Ovary (tissue), 9 donors: ENCODE results near the gene SLC35E4. TPM values are rescaled to one million over a fixed set of nuclear protein-coding genes. Genes with fewer than 3 reads are reported as not detected.
"Not testable (repeated sequence)": the region's sequence is repeated elsewhere in the genome, so short reads cannot be mapped to it uniquely, and the experiment has no call there.

Experiments
- DNase-seq, 5 donors: peaks; one replicate each; pipeline ENCODE4 v3.0.0-alpha.2; 2019 to 2020
- H3K27ac ChIP-seq, 2 donors: fragments of 200-600 bp; one replicate each; pipeline versions ENCODE4 v1.5.1 to v1.8.0; 2019 to 2022
- H3K27me3 ChIP-seq: fragments of 200-600 bp; one replicate; pipeline ENCODE4 v1.8.0; 2022
- H3K36me3 ChIP-seq: fragments of 200-600 bp; sonication (generic); one replicate; pipeline ENCODE4 v1.5.1; 2019
- H3K4me1 ChIP-seq: one replicate; pipeline ENCODE4 v1.8.1; 2013; ENCODE audit warnings: mild to moderate bottlenecking, moderate library complexity; ENCODE audit not compliant: insufficient read depth
- H3K4me3 ChIP-seq: fragments of 200-600 bp; sonication (generic); one replicate; pipeline ENCODE4 v1.5.1; 2017
- H3K9me3 ChIP-seq, 2 donors: fragments of 200-600 bp in 1 of 2; sonication (generic) in 1 of 2; one replicate each; pipeline versions ENCODE4 v1.5.1 to v1.8.1; 2013 to 2019; ENCODE audit warnings: mild to moderate bottlenecking in 1 of 2, moderate library complexity in 1 of 2
- EP300 ChIP-seq: sonication (generic); formaldehyde crosslinking; IDR thresholded peaks from one replicate; pipeline ENCODE4 v1.6.1; 2017; ENCODE audit warnings: antibody characterized with exemption
- POLR2A ChIP-seq: fragments of 450-650 bp; IDR thresholded peaks from one replicate; pipeline ENCODE4 v1.6.1; 2017; ENCODE audit warnings: antibody characterized with exemption, mild to moderate bottlenecking, moderate library complexity
- WGBS, 3 donors: extraction: QIAGEN DNeasy Blood & Tissue Kit in 1 of 3; methylation state at CpG; one replicate each; pipeline versions ENCODE4 v1.1.5 to v1.1.7; 2013 to 2017; 5-methylcytosine and 5-hydroxymethylcytosine counted together
- intact Hi-C, 4 donors: fragments of 100-400 bp; cut with DNase I; formaldehyde crosslinking; loops; one replicate each; pipeline versions ENCODE4 v1.11.0 to v1.15.1; 2022 to 2023
- polyA plus RNA-seq, 2 donors: library from polyadenylated mRNA; stranded (reverse); fragments of 200-250 nt in 1 of 2; fragments of 350-450 nt in 1 of 2; fragmentation: Illumina TruSeq in 1 of 2; extraction: RNeasy Lipid Tissue Mini Kit (QIAGEN cat#74804) in 1 of 2; gene quantifications; one replicate each; pipeline ENCODE4 v1.2.3, GENCODE V29; 2013 to 2014
- total RNA-seq, 7 donors: library from RNA; depleted of rRNA in 2 of 7; stranded (reverse); fragments of >200 nt in 2 of 7; fragmentation: NEBNext Ultra II Directional in 3 of 7; extraction: Animal tissue kit (Norgen Biotek cat#: 25700) in 3 of 7; gene quantifications; one replicate each; pipeline versions ENCODE4 v1.1.0 to v1.2.4, GENCODE V29; 2016 to 2023
- TF ChIP-seq, protein P1 (sequence below), 3 donors: fragments of 450-650 bp in 2 of 3; fragments of 200-600 bp in 1 of 3; IDR thresholded peaks; one replicate each; pipeline versions ENCODE4 v1.5.1 to v1.8.0; 2016 to 2022; ENCODE audit warnings: antibody characterized with exemption in 3 of 3, mild to moderate bottlenecking in 1 of 3
- donor health status: DM: no; HTN: no; CAD: no; lungs with moderate emphysema.
- donor health status: DM: no; HTN: no; CAD: no.
- donor health status: Bipolar disorder and iron deficiency.
- donor health status: DM: yes; HTN: yes; CAD: no.
- donor health status: DM: no; HTN: no; CAD: no.
- donor health status: DM: yes; HTN: yes; CAD: no.

SLC35E4 gene
- total and polyA plus RNA-seq, 9 donors: 0.90 to 6.7 (median 3.5) TPM

DNA sequence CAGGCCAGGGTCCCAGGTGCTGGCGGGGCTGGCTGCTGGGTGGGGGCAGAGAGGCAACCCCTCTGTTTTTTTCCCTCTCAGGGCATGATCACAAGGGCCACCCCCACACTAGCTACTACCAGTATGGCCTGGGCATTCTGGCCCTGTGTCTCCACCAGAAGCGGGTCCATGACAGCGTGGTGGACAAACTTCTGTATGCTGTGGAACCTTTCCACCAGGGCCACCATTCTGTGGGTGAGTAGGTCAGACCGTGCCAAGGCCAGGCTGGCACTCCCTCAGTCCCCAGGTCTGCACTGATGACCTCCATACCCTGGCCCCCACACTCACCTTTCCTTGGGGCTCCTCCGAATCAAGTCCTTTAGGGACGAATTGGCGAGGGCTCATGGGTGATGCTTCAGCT lies 21.3 kb upstream of the SLC35E4 start:
- DNase-seq: no peak
- intact Hi-C loops: no loop called here
- WGBS, 3 donors: 90 to 98% (median 95%) methylated on average over 7 of the region's 7 CpGs
- H3K9me3 ChIP-seq: no peaks in the 10 kb centered on the region
- H3K27me3 ChIP-seq: no peaks in the 10 kb centered on the region
- no peak overlapping the region for H3K27ac ChIP-seq
- TF ChIP-seq EP300 (no peak), POLR2A (no peak)
- TF ChIP-seq, protein P1, sequence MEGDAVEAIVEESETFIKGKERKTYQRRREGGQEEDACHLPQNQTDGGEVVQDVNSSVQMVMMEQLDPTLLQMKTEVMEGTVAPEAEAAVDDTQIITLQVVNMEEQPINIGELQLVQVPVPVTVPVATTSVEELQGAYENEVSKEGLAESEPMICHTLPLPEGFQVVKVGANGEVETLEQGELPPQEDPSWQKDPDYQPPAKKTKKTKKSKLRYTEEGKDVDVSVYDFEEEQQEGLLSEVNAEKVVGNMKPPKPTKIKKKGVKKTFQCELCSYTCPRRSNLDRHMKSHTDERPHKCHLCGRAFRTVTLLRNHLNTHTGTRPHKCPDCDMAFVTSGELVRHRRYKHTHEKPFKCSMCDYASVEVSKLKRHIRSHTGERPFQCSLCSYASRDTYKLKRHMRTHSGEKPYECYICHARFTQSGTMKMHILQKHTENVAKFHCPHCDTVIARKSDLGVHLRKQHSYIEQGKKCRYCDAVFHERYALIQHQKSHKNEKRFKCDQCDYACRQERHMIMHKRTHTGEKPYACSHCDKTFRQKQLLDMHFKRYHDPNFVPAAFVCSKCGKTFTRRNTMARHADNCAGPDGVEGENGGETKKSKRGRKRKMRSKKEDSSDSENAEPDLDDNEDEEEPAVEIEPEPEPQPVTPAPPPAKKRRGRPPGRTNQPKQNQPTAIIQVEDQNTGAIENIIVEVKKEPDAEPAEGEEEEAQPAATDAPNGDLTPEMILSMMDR (IDR thresholded peaks at IDR 0.05): no peak
- H3K4me3 ChIP-seq: no peak overlapping the region
- peaks cover 2% of the 10 kb centered on the region for H3K4me1 ChIP-seq
- H3K36me3 ChIP-seq: no peaks in the 10 kb centered on the region

DNA sequence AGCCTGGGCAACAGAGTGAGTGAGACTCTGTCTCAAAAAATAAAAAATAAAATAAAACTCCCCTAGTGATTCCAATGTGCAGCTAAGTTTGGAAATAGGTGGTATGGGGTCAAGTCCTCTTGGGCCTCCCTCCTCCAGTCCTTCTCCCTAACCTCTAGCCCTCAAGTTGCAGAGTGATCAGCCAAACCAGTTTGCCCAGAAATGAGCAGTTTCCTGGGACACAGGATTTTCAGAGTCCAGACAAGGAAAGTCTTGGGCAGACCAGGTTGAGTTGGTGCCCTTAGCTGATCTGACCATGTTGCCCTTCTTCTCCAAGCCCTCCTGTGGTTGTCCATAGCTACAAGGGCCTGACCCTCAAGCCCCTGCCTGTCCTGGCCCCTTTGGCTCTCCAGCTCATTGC lies 20.7 kb upstream of the SLC35E4 start:
- H3K27ac ChIP-seq: no peak overlapping the region
- intact Hi-C loops: no loop called here
- no peak overlapping the region for H3K4me3 ChIP-seq
- TF ChIP-seq, protein P1 (IDR thresholded peaks at IDR 0.05): no peak
- TF ChIP-seq EP300 (no peak), POLR2A (no peak)
- H3K27me3 ChIP-seq: no peaks in the 10 kb centered on the region
- H3K9me3 ChIP-seq: no peaks in the 10 kb centered on the region
- no peaks in the 10 kb centered on the region for H3K4me1 ChIP-seq
- H3K36me3 ChIP-seq: no peaks in the 10 kb centered on the region
- DNase-seq: no peak

DNA sequence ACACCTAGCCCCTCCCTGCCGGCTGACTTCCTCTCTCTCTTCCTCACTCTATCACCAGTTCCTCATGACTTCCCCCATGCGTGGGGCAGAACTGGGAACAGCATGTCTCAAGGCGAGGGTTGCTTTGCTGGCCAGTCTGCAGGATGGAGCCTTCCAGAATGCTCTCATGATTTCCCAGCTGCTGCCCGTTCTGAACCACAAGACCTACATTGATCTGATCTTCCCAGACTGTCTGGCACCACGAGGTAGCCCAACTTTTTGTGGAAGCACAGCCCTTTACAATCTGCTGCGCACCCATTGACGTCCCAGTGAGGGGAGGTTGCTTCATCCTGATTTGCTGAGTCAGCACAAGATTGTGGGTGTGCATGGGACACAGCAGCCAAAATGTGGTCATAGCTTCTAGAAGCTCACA lies 20.0 kb upstream of the SLC35E4 start:
- H3K27me3 ChIP-seq: no peaks in the 10 kb centered on the region
- H3K4me1 ChIP-seq: no peaks in the 10 kb centered on the region
- no peaks in the 10 kb centered on the region for H3K9me3 ChIP-seq
- WGBS, 3 donors: 79 to 88% (median 87%) methylated on average over 7 of the region's 7 CpGs
- H3K4me3 ChIP-seq: no peak overlapping the region
- TF ChIP-seq EP300: no peak
- no peak for TF ChIP-seq POLR2A
- TF ChIP-seq, protein P1 (IDR thresholded peaks at IDR 0.05): no peak
- no peak for DNase-seq
- H3K27ac ChIP-seq: no peak overlapping the region
- no peaks in the 10 kb centered on the region for H3K36me3 ChIP-seq
- intact Hi-C loops: no loop called here

DNA sequence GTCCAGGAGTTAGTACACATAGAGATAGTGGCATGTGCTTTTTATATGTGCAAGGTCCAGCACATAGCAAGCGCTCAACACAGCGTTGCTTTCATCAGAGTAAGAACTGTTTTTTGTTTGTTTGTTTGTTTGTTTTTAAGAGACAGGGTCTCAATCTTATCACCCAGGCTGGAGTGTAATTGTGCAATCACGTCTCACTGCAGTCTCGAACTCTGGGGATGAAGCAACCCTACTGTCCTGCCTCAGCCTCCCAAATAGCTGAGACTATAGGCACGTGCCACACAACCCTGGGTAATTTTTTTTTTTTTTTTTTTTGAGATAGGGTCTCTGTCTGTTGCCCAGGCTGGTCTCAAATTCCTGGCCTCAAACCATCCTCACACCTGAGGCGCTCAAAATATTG lies 17.8 kb upstream of the SLC35E4 start:
- no peaks in the 10 kb centered on the region for H3K27me3 ChIP-seq
- WGBS, 3 donors: 85 to 87% (median 86%) methylated on average over 6 of the region's 6 CpGs
- no peak for DNase-seq
- TF ChIP-seq, protein P1 (IDR thresholded peaks at IDR 0.05): no peak
- TF ChIP-seq POLR2A (no peak), EP300 (no peak)
- no peaks in the 10 kb centered on the region for H3K36me3 ChIP-seq
- no peak overlapping the region for H3K4me3 ChIP-seq
- intact Hi-C loops: no loop called here
- no peaks in the 10 kb centered on the region for H3K9me3 ChIP-seq
- H3K4me1 ChIP-seq: no peaks in the 10 kb centered on the region
- H3K27ac ChIP-seq: no peak overlapping the region

DNA sequence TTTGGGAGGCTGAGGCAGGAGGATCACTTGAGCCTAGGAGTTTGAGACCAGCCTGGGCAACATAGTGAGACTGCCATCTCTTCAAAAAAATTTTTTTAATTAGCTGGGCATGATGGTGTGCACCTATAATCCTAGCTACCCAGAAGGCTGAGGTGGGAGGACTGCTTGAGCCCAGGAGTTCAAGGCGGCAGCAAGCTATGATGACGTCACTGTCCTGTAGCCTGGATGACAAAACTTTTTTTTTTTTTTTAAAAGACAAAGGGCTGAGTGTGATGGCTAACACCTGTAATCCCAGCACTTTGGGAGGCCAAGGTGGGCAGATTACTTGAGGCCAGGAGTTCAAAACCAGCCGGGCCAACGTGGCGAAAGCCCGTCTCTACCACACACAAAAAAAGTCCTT lies 15.7 kb upstream of the SLC35E4 start:
- not testable (repeated sequence) for H3K27ac ChIP-seq, DNase-seq, H3K9me3 ChIP-seq, H3K27me3 ChIP-seq, H3K4me1 ChIP-seq, H3K4me3 ChIP-seq, H3K36me3 ChIP-seq
- intact Hi-C loops: loop anchor here in 1 of 4 donors (10.0 kb wide), 1 partner anchor 135 kb away; no protein-coding TSS in a partner anchor
- WGBS, 3 donors: 94 to 96% (median 95%) methylated on average over 6 of the region's 6 CpGs
